NCI-H446 (cell line): ENCODE data around the gene ZFYVE21.

ENCODE experiments used
- DNase-seq, 2 experiments: peaks; one replicate each; lab custom pipeline; 2025; lab: John Stamatoyannopoulos, UW

ZFYVE21 gene

GRCh38 chr14:103692159-103692558 is 23.5 kb upstream of the ZFYVE21 start:
- no peak for DNase-seq

GRCh38 chr14:103692871-103693270 is 22.7 kb upstream of the ZFYVE21 start:
- no peak for DNase-seq

- DNase-seq = no peak
Observed at GRCh38 chr14:103693515-103693914, 22.1 kb upstream of the ZFYVE21 start.

DNA sequence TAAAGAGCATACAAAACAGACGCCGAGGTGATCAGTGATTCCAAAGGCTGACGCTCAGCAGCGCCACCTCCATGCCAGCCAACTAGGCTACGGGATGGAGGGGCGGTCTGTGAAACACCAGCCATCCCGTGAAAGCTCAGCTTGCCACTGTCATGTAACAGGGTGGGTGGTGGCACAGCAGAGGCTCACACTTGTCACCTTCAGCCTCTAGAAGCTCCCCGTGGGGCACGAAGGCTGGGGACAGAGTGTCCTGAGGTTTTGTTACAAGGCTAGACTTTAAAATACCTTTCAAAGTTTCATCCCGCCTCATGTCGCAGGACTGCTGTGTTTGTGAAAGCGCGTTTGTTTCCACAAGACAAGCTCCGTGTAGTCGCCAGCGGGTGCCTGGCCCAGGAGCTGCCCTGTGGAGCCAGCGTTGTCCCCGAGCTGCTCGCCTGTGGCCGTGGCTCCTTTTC is 21.0 kb upstream of the ZFYVE21 start:
- DNase-seq = no peak

DNA sequence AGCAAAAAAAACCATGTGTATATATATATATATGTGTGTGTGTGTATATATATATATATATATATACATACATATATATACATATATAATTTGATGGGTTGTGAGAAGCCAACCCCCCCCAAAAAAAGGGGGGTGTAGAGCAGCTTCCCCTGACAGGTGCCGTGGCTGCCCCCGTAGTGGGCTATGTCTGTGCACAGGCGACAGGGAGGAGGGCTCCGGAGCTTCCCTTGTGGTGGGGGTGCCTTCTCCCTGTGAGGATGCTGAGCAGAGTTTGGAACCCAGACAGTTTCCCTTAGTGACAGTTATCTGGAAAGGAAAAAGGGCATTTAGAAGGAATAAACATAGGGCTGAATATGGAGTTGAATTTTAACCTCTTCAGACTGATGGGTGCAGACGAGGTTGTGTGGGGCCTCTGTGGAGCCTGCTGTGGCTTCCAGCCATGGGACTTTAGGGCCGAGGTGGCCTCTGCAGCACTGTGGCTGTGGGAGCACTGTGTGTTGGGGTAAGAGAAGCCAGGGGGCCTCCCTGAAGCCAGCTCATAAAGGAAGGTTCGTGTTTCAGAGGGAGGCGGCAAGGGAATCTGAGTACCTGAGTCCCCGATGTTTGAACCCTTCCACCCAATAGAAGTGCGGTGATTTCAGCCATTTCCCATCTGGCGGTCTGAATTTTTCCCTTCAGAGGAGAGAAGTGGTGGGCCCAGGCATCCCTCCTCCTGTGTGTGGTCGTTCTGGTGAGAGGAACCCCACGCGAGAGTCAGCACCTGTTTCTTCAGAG is 20.1 kb upstream of the ZFYVE21 start:
- no peak for DNase-seq

DNA sequence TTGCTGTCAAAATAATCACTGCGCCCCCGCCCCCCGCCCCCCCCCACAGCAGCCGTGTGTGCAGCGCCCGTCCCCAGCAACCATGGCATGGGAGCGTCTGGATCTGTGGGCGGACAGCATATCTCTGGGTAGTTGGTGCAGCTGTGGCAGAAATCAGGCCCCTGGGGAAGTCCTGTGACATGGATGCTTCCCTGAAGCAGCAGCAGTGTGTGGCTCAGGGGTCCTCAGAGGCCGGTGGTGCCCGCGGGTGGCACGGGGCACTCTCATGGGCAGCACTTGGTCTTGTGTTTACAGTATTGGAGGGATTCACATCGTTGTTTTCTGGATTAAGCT is 19.6 kb upstream of the ZFYVE21 start:
- DNase-seq = no peak

DNA sequence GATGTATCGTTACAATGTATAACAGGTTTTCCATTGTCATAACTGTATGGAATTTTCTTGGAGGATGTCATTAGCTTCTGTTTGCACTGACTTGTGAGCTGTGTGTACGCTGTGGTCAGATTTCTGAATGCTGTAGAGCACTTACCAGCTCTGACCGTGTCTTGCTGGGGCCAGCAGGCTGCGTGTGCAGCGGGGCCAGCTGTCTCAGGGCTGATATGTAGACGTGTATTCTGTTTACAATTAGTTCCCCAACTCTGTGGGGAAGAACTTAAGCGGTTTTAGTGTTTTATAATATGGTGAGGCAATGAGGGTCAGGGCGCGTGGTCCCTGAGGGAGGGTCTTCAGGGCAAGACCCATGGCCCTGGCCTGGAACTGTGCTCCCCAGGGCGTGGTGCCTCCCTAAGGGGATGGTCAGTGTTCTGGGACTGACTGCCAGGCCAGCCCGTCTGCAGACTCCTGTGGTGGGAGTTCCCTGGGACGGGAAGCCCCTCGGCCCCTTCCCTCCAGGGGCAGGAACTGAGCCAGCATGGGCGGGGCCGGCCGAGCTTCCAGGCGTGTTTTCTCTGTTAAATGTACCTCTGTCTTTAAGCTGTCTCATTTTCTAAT is 19.0 kb upstream of the ZFYVE21 start:
- DNase-seq = no peak

GRCh38 chr14:103697206-103697602 is 18.4 kb upstream of the ZFYVE21 start:
- DNase-seq = no peak

- no peak for DNase-seq
Observed at GRCh38 chr14:103697603-103698379, 17.8 kb upstream of the ZFYVE21 start.

- no peak for DNase-seq
Observed at GRCh38 chr14:103698380-103699260, 17.0 kb upstream of the ZFYVE21 start.

GRCh38 chr14:103699261-103699661 is 16.3 kb upstream of the ZFYVE21 start:
- no peak for DNase-seq

GRCh38 chr14:103699901-103700752 is 15.5 kb upstream of the ZFYVE21 start:
- peak in 1 of 2 experiments; percentile 64 for DNase-seq

DNA sequence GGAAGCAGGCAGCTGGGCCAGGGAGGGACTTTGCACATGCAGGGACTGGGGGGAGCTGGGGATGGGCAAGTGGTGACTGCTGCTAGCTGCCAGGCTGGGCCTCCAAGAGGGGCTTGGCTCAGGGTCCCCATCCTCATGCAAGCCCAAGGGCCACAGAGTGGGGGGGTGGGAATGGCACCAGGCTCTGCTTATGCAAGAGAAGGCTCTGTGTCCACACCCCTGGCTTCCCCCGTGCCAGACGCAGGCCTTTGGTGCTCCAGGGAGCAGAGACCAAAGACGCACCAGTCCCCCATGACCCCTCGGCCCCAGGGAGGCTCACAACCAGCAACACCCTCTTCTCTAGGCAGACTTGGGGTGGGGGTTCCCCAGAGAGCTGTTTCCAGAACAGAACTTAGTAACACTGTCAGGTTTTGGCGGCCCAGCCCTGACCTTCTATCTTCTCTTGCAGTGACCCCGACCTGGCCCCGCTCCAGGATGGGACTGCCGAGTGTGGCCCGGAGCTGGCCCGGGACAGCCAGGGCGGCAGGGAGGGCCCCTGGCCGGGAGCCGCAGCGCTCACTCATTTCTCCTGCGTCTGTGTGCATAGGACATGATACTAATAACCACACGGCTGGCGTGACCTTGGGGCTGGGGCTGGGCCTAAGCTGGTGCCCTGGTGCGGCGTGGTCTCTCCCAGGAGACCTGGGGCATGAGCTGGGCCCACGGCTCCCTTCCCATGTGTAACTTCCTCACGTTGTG is 14.7 kb upstream of the ZFYVE21 start:
- DNase-seq = no peak

DNA sequence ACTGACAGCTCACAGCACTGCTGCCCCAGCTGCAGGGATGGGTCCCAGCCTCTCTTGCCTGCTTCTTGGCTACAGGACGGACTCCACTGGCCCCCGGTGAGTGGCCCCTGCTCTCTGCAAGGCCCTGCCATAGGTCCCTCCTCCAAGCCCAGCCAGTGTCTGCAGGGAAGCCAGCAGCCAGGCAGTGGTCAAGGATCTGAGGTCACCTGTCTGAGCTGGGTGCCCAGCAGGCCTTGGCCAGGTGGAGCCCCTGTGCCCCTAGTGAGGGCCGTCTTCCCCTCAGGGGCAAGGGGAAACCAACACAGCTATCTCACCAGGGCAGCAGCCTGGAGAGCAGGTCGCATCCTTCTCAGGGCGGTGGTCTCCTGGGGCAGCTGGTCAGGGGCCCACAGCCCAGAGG is 13.5 kb upstream of the ZFYVE21 start:
- no peak for DNase-seq

- DNase-seq = peak; percentile 80 to 89
Observed at GRCh38 chr14:103702497-103703432, 12.8 kb upstream of the ZFYVE21 start.

- DNase-seq = no peak
Observed at GRCh38 chr14:103703433-103704385, 11.9 kb upstream of the ZFYVE21 start.

- DNase-seq = no peak
Observed at GRCh38 chr14:103704708-103705107, 10.9 kb upstream of the ZFYVE21 start.

- DNase-seq = no peak
Observed at GRCh38 chr14:103705118-103705503, 10.5 kb upstream of the ZFYVE21 start.
